WTC11 (cell line): ENCODE results near the gene LRP3. TPM values are rescaled to one million over a fixed set of nuclear protein-coding genes. Genes with fewer than 3 reads are reported as not detected.

Experiments used
- ATAC-seq: fragments of 200-7000 bp; cut with Tn5 transposase; 2 replicates; pipeline ENCODE4 v1.10.0; 2021; ENCODE audit warnings: mild to moderate bottlenecking, moderate library complexity
- CTCF ChIA-PET: fragments of 300-600 bp; sonication (Branson Sonifier 250); formaldehyde crosslinking; loops from one replicate; lab custom pipeline; 2021; ENCODE audit warnings: antibody characterized with exemption; lab: Charles Lee
- POLR2A ChIA-PET: fragments of 350-600 bp; sonication (Branson Sonifier 250); formaldehyde crosslinking; loops from one replicate; lab custom pipeline; 2021; ENCODE audit warnings: antibody characterized with exemption; lab: Charles Lee
- DNase-seq: peaks from one replicate; pipeline ENCODE4 v3.0.0; 2021; ENCODE audit warnings: low spot score
- H3K27ac Mint-ChIP-seq: 2 replicates; pipeline ENCODE4 v1.8.0; 2021; ENCODE audit warnings: mixed read lengths
- H3K27me3 Mint-ChIP-seq: 2 replicates; pipeline ENCODE4 v1.8.0; 2021; ENCODE audit warnings: low read depth, mild to moderate bottlenecking, moderate library complexity, mixed read lengths
- H3K36me3 Mint-ChIP-seq: 2 replicates; pipeline ENCODE4 v1.8.0; 2021; ENCODE audit warnings: mixed read lengths
- H3K4me1 Mint-ChIP-seq: 2 replicates; pipeline ENCODE4 v1.8.0; 2022; ENCODE audit warnings: mixed read lengths
- H3K4me3 Mint-ChIP-seq: 2 replicates; pipeline ENCODE4 v1.8.0; 2021; ENCODE audit warnings: mild to moderate bottlenecking, moderate library complexity, mixed read lengths
- H3K9me3 Mint-ChIP-seq: 2 replicates; pipeline ENCODE4 v1.8.0; 2021; ENCODE audit warnings: mixed read lengths
- ATF1 ChIP-seq: sonication (generic); formaldehyde crosslinking; IDR thresholded peaks from 2 replicates; pipeline ENCODE4 v1.8.1; 2023; ENCODE audit warnings: mild to moderate bottlenecking, moderate library complexity, missing genetic modification reagents
- CREB1 ChIP-seq: sonication (generic); formaldehyde crosslinking; IDR thresholded peaks from 2 replicates; pipeline ENCODE4 v1.8.0; 2023; ENCODE audit warnings: mild to moderate bottlenecking, missing genetic modification reagents
- EMX1 ChIP-seq: fragments of 250-450 bp; sonication (Bioruptor Pico); IDR thresholded peaks from 2 replicates; pipeline ENCODE4 v1.8.0; 2021; ENCODE audit warnings: mild to moderate bottlenecking
- ETV6 ChIP-seq: sonication (generic); formaldehyde crosslinking; IDR thresholded peaks from 2 replicates; pipeline ENCODE4 v1.8.1; 2022; ENCODE audit warnings: mild to moderate bottlenecking, missing genetic modification reagents
- GABPB1 ChIP-seq: sonication (generic); formaldehyde crosslinking; IDR thresholded peaks from 2 replicates; pipeline ENCODE4 v1.8.1; 2023; ENCODE audit warnings: mild to moderate bottlenecking, missing genetic modification reagents
- IRF1 ChIP-seq: sonication (generic); formaldehyde crosslinking; IDR thresholded peaks from 2 replicates; pipeline ENCODE4 v1.8.0; 2023; ENCODE audit warnings: missing genetic modification reagents
- MXD4 ChIP-seq: fragments of 250-450 bp; sonication (Bioruptor Pico); IDR thresholded peaks from 2 replicates; pipeline ENCODE4 v1.8.0; 2021; ENCODE audit warnings: mild to moderate bottlenecking, moderate library complexity, borderline replicate concordance
- OVOL2 ChIP-seq: fragments of 250-450 bp; sonication (Bioruptor Pico); IDR thresholded peaks from 2 replicates; pipeline ENCODE4 v1.9.0; 2021; ENCODE audit warnings: mild to moderate bottlenecking, borderline replicate concordance
- PRDM15 ChIP-seq: sonication (generic); formaldehyde crosslinking; IDR thresholded peaks from 2 replicates; pipeline ENCODE4 v1.8.0; 2022; ENCODE audit warnings: missing genetic modification reagents
- PRRX2 ChIP-seq: fragments of 250-450 bp; sonication (Bioruptor Pico); IDR thresholded peaks from 2 replicates; pipeline ENCODE4 v1.8.0; 2021; ENCODE audit warnings: mild to moderate bottlenecking
- TCF7 ChIP-seq: sonication (generic); formaldehyde crosslinking; IDR thresholded peaks from 2 replicates; pipeline ENCODE4 v1.8.0; 2022; ENCODE audit warnings: mild to moderate bottlenecking, low read depth, missing genetic modification reagents, moderate library complexity
- ZNF219 ChIP-seq: sonication (generic); formaldehyde crosslinking; IDR thresholded peaks from 2 replicates; pipeline ENCODE4 v1.8.0; 2023; ENCODE audit warnings: missing genetic modification reagents, mild to moderate bottlenecking, borderline replicate concordance
- ZNF423 ChIP-seq: fragments of 250-450 bp; sonication (Bioruptor Pico); IDR thresholded peaks from 2 replicates; pipeline ENCODE4 v2.1.2; 2022; ENCODE audit warnings: mild to moderate bottlenecking, moderate library complexity
- ZNF425 ChIP-seq: fragments of 250-450 bp; sonication (Bioruptor Pico); conservative IDR thresholded peaks from 2 replicates; pipeline ENCODE4 v1.9.0; 2021; ENCODE audit warnings: mild to moderate bottlenecking
- ZNF532 ChIP-seq: fragments of 250-450 bp; sonication (Bioruptor Pico); IDR thresholded peaks from 2 replicates; pipeline ENCODE4 v1.9.0; 2021; ENCODE audit warnings: mild to moderate bottlenecking, borderline replicate concordance
- ZNF671 ChIP-seq: fragments of 250-450 bp; sonication (Bioruptor Pico); IDR thresholded peaks from 2 replicates; pipeline ENCODE4 v1.8.0; 2021; ENCODE audit warnings: mild to moderate bottlenecking
- ZSCAN18 ChIP-seq: fragments of 250-450 bp; sonication (Bioruptor Pico); IDR thresholded peaks from 2 replicates; pipeline ENCODE4 v2.1.2; 2022; ENCODE audit warnings: mild to moderate bottlenecking, moderate library complexity
- total RNA-seq: library from RNA; stranded (reverse); gene quantifications from 3 replicates; pipeline ENCODE4 v1.2.3, GENCODE V29; 2021

LRP3 gene
- total RNA-seq, 1 experiment from 2014 or later, result 47.0 TPM

GRCh38 chr19:33252971-33253370 is 58.8 kb downstream of the LRP3 start:
- Mint-ChIP-seq H3K4me1 (0 out of 2 replicates have a peak, but pooled peaks cover 3% of the 10 kb centered on the region), H3K9me3 (peaks cover 4% of the 10 kb centered on the region; the same call in 1 of the 2 replicates), H3K27me3 (no peaks in the 10 kb centered on the region), H3K36me3 (peaks cover 3% of the 10 kb centered on the region; the same call in 1 of the 2 replicates)
- ATAC-seq (no peak), DNase-seq (no peak)
- TF ChIP-seq ZSCAN18, result no peak
- TF ChIP-seq ETV6 (CRISPR knock-in tag), result no peak
- no peak for TF ChIP-seq MXD4 (CRISPR knock-in tag)
- no peak for TF ChIP-seq PRDM15 (CRISPR knock-in tag)
- TF ChIP-seq, all 79 proteins: peak for 0
- CTCF ChIA-PET, result interaction anchor here (1.4 to 2.2 kb wide), 2 partner anchors 18 to 515 kb away, joined by 3 to 7 read pairs; no protein-coding TSS in a partner anchor
- no peak overlapping the region for H3K27ac Mint-ChIP-seq
- no peak overlapping the region for H3K4me3 Mint-ChIP-seq
- POLR2A ChIA-PET, result no interaction called here

GRCh38 chr19:33254245-33254824 is 60.2 kb downstream of the LRP3 start:
- Mint-ChIP-seq H3K36me3 (peaks cover 3% of the 10 kb centered on the region; the same call in 1 of the 2 replicates), H3K4me1 (0 out of 2 replicates have a peak, but pooled peaks cover 3% of the 10 kb centered on the region), H3K9me3 (peaks cover 10% of the 10 kb centered on the region; the same call in 1 of the 2 replicates), H3K27ac (no peak overlapping the region), H3K4me3 (no peak overlapping the region), H3K27me3 (peaks cover 3% of the 10 kb centered on the region; the same call in 1 of the 2 replicates)
- TF ChIP-seq ZNF219 (CRISPR knock-in tag) (no peak), ZNF423 (CRISPR knock-in tag) (no peak)
- POLR2A ChIA-PET, result no interaction called here
- DNase-seq (no peak), ATAC-seq (no peak)
- CTCF ChIA-PET, result interaction anchor here (0.8 to 2.2 kb wide), 3 partner anchors 19 to 514 kb away, joined by 3 to 7 read pairs (median 3); no protein-coding TSS in a partner anchor

GRCh38 chr19:33255781-33256180 is 61.7 kb downstream of the LRP3 start:
- Mint-ChIP-seq H3K4me3 (no peak overlapping the region), H3K36me3 (peaks cover 3% of the 10 kb centered on the region; the same call in 1 of the 2 replicates), H3K27ac (no peak overlapping the region), H3K27me3 (peaks cover 6% of the 10 kb centered on the region; the same call in 1 of the 2 replicates), H3K4me1 (0 out of 2 replicates have a peak, but pooled peaks cover 3% of the 10 kb centered on the region), H3K9me3 (peaks cover 10% of the 10 kb centered on the region; the same call in 1 of the 2 replicates)
- POLR2A ChIA-PET, result interaction anchor here (0.9 kb wide), 1 partner anchor 29 kb away, joined by 3 read pairs; no protein-coding TSS in a partner anchor
- DNase-seq (no peak), ATAC-seq (no peak)
- CTCF ChIA-PET, result interaction anchor here (0.9 kb wide), 1 partner anchor 331 kb away, joined by 3 read pairs; no protein-coding TSS in a partner anchor
- TF ChIP-seq OVOL2 (CRISPR knock-in tag), result no peak
- TF ChIP-seq EMX1, result no peak
- TF ChIP-seq ZNF671, result no peak
- TF ChIP-seq ZNF425 (CRISPR knock-in tag), result no peak
- TF ChIP-seq PRRX2 (CRISPR knock-in tag), result no peak
- no peak for TF ChIP-seq ATF1 (CRISPR knock-in tag)
- TF ChIP-seq IRF1 (CRISPR knock-in tag), result no peak
- TF ChIP-seq GABPB1, result no peak
- TF ChIP-seq ETV6 (CRISPR knock-in tag), result no peak
- no peak for TF ChIP-seq ZNF532
- TF ChIP-seq TCF7, result no peak
- TF ChIP-seq CREB1 (CRISPR knock-in tag), result no peak
